Measurements from ENCODE around the gene METTL2B. TPM values are rescaled to one million over a fixed set of nuclear protein-coding genes. Genes with fewer than 3 reads are reported as not detected.
"Not testable (repeated sequence)": the region's sequence is repeated elsewhere in the genome, so short reads cannot be mapped to it uniquely, and the experiment has no call there.

METTL2B gene
- polyA plus RNA-seq, 2 donors, result 8.2 to 10.5 TPM

GRCh38 chr7:128466871-128467270, 9.7 kb upstream of the METTL2B start:
- H3K36me3 ChIP-seq (ENCODE audit: control insufficient read depth in 2 of 2, insufficient read depth in 2 of 2, low read length in 1 of 2); H3K4me1 ChIP-seq (ENCODE audit: control insufficient read depth in 2 of 2, insufficient read depth in 2 of 2, low read length in 1 of 2); H3K9me3 ChIP-seq (ENCODE audit: control insufficient read depth in 2 of 2, insufficient read depth in 1 of 2, low read depth in 1 of 2, low read length in 1 of 2): not testable (repeated sequence)

GRCh38 chr7:128477336-128477690, 765 bp downstream of the METTL2B start:
- H3K9me3 ChIP-seq (ENCODE audit: control insufficient read depth in 2 of 2, insufficient read depth in 1 of 2, low read depth in 1 of 2, low read length in 1 of 2); H3K27me3 ChIP-seq (ENCODE audit: control insufficient read depth in 1 of 2, insufficient read depth in 2 of 2, low read length in 2 of 2); H3K4me1 ChIP-seq (ENCODE audit: control insufficient read depth in 2 of 2, insufficient read depth in 2 of 2, low read length in 1 of 2); H3K36me3 ChIP-seq (ENCODE audit: control insufficient read depth in 2 of 2, insufficient read depth in 2 of 2, low read length in 1 of 2): not testable (repeated sequence)
- WGBS, 2 donors, result 3% methylated on average over 4 of the region's 4 CpGs
- H3K4me3 ChIP-seq (ENCODE audit: low read depth in 1 of 2, low read length in 2 of 2), result peak overlapping the region; percentile 62 to 82
- peak overlapping the region; percentile 75 to 84 for H3K27ac ChIP-seq (ENCODE audit: low read depth in 2 of 2, low read length in 1 of 2)

More at GRCh38 chr7:128466871-128467270, 9.7 kb upstream of the METTL2B start:
- H3K4me3 ChIP-seq (ENCODE audit: low read depth in 1 of 2, low read length in 2 of 2); H3K27ac ChIP-seq (ENCODE audit: low read depth in 2 of 2, low read length in 1 of 2); H3K27me3 ChIP-seq (ENCODE audit: control insufficient read depth in 1 of 2, insufficient read depth in 2 of 2, low read length in 2 of 2): not testable (repeated sequence)

DNA sequence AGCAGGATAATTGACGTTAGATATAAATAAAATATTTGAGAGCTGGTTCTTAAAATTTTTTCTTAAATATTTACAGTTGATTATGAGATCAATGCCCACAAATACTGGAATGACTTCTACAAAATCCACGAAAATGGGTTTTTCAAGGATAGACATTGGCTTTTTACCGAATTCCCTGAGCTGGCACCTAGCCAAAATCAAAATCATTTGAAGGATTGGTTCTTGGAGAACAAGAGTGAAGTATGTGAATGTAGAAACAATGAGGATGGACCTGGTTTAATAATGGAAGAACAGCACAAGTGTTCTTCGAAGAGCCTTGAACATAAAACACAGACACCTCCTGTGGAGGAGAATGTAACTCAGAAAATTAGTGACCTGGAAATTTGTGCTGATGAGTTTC, 2.5 kb downstream of the METTL2B start:
- H3K36me3 ChIP-seq (ENCODE audit: control insufficient read depth in 2 of 2, insufficient read depth in 2 of 2, low read length in 1 of 2); H3K9me3 ChIP-seq (ENCODE audit: control insufficient read depth in 2 of 2, insufficient read depth in 1 of 2, low read depth in 1 of 2, low read length in 1 of 2); H3K27ac ChIP-seq (ENCODE audit: low read depth in 2 of 2, low read length in 1 of 2); H3K4me3 ChIP-seq (ENCODE audit: low read depth in 1 of 2, low read length in 2 of 2); H3K4me1 ChIP-seq (ENCODE audit: control insufficient read depth in 2 of 2, insufficient read depth in 2 of 2, low read length in 1 of 2); H3K27me3 ChIP-seq (ENCODE audit: control insufficient read depth in 1 of 2, insufficient read depth in 2 of 2, low read length in 2 of 2): not testable (repeated sequence)
- 84 to 88% methylated on average over 3 to 4 of the region's 4 CpGs for WGBS, 2 donors

DNA sequence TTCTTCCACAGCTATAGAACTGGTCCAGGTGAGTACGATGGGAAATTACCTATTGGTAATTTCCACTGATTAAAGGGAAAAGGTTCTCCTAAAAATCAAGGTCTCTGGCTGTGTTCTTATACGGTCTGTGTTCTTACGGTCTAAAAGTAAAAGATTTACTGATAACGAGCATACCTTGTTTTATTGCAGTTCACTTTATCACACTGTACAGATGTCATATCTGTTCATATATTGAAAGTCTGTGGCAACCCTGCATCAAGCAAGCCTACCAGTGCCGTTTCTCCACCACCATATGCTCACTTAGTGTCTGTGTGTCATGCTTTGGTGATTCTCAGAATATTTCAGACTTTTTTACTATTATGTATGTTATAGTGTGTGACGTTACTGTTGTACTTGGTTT, 11.6 kb downstream of the METTL2B start:
- 94 to 95% methylated on average over 6 of the region's 6 CpGs for WGBS, 2 donors
- not testable (repeated sequence) for H3K4me1 ChIP-seq (ENCODE audit: control insufficient read depth in 2 of 2, insufficient read depth in 2 of 2, low read length in 1 of 2); H3K27me3 ChIP-seq (ENCODE audit: control insufficient read depth in 1 of 2, insufficient read depth in 2 of 2, low read length in 2 of 2); H3K4me3 ChIP-seq (ENCODE audit: low read depth in 1 of 2, low read length in 2 of 2); H3K9me3 ChIP-seq (ENCODE audit: control insufficient read depth in 2 of 2, insufficient read depth in 1 of 2, low read depth in 1 of 2, low read length in 1 of 2); H3K36me3 ChIP-seq (ENCODE audit: control insufficient read depth in 2 of 2, insufficient read depth in 2 of 2, low read length in 1 of 2); H3K27ac ChIP-seq (ENCODE audit: low read depth in 2 of 2, low read length in 1 of 2)

GRCh38 chr7:128497405-128497804, 20.9 kb downstream of the METTL2B start:
- H3K4me1 ChIP-seq (ENCODE audit: control insufficient read depth in 2 of 2, insufficient read depth in 2 of 2, low read length in 1 of 2), result no peaks in the 10 kb centered on the region
- H3K36me3 ChIP-seq (ENCODE audit: control insufficient read depth in 2 of 2, insufficient read depth in 2 of 2, low read length in 1 of 2), result peaks cover 3 to 11% of the 10 kb centered on the region in 2 donors
- no peaks in the 10 kb centered on the region for H3K9me3 ChIP-seq (ENCODE audit: control insufficient read depth in 2 of 2, insufficient read depth in 1 of 2, low read depth in 1 of 2, low read length in 1 of 2)
- H3K27me3 ChIP-seq (ENCODE audit: control insufficient read depth in 1 of 2, insufficient read depth in 2 of 2, low read length in 2 of 2), result no peaks in the 10 kb centered on the region
- no peak overlapping the region for H3K27ac ChIP-seq (ENCODE audit: low read depth in 2 of 2, low read length in 1 of 2)
- 96% methylated on average over 9 of the region's 9 CpGs for WGBS, 2 donors
- H3K4me3 ChIP-seq (ENCODE audit: low read depth in 1 of 2, low read length in 2 of 2), result no peak overlapping the region

GRCh38 chr7:128505416-128505815, 28.9 kb downstream of the METTL2B start:
- not testable (repeated sequence) for H3K36me3 ChIP-seq (ENCODE audit: control insufficient read depth in 2 of 2, insufficient read depth in 2 of 2, low read length in 1 of 2); H3K27ac ChIP-seq (ENCODE audit: low read depth in 2 of 2, low read length in 1 of 2); H3K4me1 ChIP-seq (ENCODE audit: control insufficient read depth in 2 of 2, insufficient read depth in 2 of 2, low read length in 1 of 2); H3K27me3 ChIP-seq (ENCODE audit: control insufficient read depth in 1 of 2, insufficient read depth in 2 of 2, low read length in 2 of 2); H3K4me3 ChIP-seq (ENCODE audit: low read depth in 1 of 2, low read length in 2 of 2); H3K9me3 ChIP-seq (ENCODE audit: control insufficient read depth in 2 of 2, insufficient read depth in 1 of 2, low read depth in 1 of 2, low read length in 1 of 2)
- 93 to 100% methylated on average over 2 of the region's 2 CpGs for WGBS, 2 donors

GRCh38 chr7:128506819-128507218, 30.3 kb downstream of the METTL2B start:
- not testable (repeated sequence) for H3K9me3 ChIP-seq (ENCODE audit: control insufficient read depth in 2 of 2, insufficient read depth in 1 of 2, low read depth in 1 of 2, low read length in 1 of 2); H3K27ac ChIP-seq (ENCODE audit: low read depth in 2 of 2, low read length in 1 of 2); H3K27me3 ChIP-seq (ENCODE audit: control insufficient read depth in 1 of 2, insufficient read depth in 2 of 2, low read length in 2 of 2); H3K36me3 ChIP-seq (ENCODE audit: control insufficient read depth in 2 of 2, insufficient read depth in 2 of 2, low read length in 1 of 2); H3K4me3 ChIP-seq (ENCODE audit: low read depth in 1 of 2, low read length in 2 of 2); H3K4me1 ChIP-seq (ENCODE audit: control insufficient read depth in 2 of 2, insufficient read depth in 2 of 2, low read length in 1 of 2)
- 94 to 96% methylated on average over 3 of the region's 3 CpGs for WGBS, 2 donors

DNA sequence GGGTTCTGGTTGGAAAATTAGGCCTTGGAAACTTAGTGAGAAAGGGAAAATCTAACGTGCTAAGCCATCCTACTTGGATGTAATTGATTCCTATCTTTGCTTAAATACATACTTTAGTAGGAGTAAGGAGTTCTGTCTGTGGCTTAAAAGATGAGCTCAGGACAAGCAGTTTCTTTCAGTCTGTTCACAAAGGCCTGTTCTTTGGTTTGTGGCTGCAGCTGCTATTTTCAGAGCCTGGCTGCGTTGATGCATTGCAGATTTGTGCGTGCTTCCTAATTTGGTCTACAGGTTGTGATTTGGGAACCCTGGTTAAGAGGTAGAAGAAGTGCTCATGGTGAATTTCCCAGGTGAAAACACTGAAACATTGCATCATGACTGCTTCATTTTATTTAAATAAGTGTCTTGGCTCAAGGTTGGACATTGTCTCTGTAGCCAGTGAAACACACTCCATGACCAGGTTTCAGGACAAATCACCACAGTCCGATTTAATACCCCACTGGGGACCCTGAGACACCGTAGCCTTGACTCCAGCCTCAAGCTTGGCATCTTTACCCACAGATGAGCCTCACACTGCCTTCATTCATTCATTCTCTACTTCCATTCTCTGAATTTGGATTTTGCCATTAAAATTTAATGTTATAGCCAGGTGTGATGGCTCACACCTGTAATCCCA, 30.9 kb downstream of the METTL2B start:
- H3K4me3 ChIP-seq (ENCODE audit: low read depth in 1 of 2, low read length in 2 of 2); H3K4me1 ChIP-seq (ENCODE audit: control insufficient read depth in 2 of 2, insufficient read depth in 2 of 2, low read length in 1 of 2); H3K27ac ChIP-seq (ENCODE audit: low read depth in 2 of 2, low read length in 1 of 2); H3K9me3 ChIP-seq (ENCODE audit: control insufficient read depth in 2 of 2, insufficient read depth in 1 of 2, low read depth in 1 of 2, low read length in 1 of 2); H3K27me3 ChIP-seq (ENCODE audit: control insufficient read depth in 1 of 2, insufficient read depth in 2 of 2, low read length in 2 of 2); H3K36me3 ChIP-seq (ENCODE audit: control insufficient read depth in 2 of 2, insufficient read depth in 2 of 2, low read length in 1 of 2): not testable (repeated sequence)
- WGBS, 2 donors, result 86 to 90% methylated on average over 5 of the region's 5 CpGs

DNA sequence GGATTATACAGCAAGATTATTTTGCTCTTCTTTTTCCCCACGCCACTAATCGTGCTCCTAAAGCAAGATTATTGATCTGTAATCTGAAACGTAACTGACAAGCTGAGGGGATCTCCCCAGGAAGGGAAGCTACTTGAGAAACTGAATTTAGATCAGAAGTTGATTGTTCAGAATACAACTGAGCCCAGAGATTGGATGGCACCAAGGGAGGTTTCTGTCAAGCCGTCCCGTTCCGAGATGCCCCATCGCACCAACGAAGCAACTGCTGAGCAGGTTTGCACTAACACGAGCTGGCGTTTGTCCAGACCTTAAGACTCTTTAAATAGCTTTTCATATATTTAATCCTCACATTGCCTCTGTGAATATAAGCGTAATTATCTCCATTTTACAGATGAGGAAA, 35.1 kb downstream of the METTL2B start:
- not testable (repeated sequence) for H3K4me1 ChIP-seq (ENCODE audit: control insufficient read depth in 2 of 2, insufficient read depth in 2 of 2, low read length in 1 of 2)

DNA sequence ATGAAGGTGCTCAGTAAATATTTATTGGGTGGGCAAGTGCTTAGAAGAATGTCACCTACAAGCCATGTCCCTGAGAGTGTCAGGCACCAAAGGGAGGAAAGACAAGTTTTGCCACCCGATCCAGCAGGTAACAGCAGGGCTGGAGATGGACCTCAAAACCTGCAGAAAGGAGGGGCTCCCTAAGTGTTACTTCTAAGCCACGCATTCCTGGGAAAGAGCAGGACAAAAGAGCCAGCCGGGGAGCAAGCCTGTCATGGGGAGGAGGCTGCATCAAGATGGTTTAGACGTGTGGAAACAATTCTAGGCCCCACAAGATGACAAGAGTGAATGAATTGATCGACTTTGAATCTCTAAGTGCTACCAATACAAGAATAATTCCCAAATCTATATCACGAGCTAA, 38.7 kb downstream of the METTL2B start:
- H3K27me3 ChIP-seq (ENCODE audit: control insufficient read depth in 1 of 2, insufficient read depth in 2 of 2, low read length in 2 of 2); H3K4me1 ChIP-seq (ENCODE audit: control insufficient read depth in 2 of 2, insufficient read depth in 2 of 2, low read length in 1 of 2); H3K4me3 ChIP-seq (ENCODE audit: low read depth in 1 of 2, low read length in 2 of 2); H3K27ac ChIP-seq (ENCODE audit: low read depth in 2 of 2, low read length in 1 of 2); H3K36me3 ChIP-seq (ENCODE audit: control insufficient read depth in 2 of 2, insufficient read depth in 2 of 2, low read length in 1 of 2); H3K9me3 ChIP-seq (ENCODE audit: control insufficient read depth in 2 of 2, insufficient read depth in 1 of 2, low read depth in 1 of 2, low read length in 1 of 2): not testable (repeated sequence)
- WGBS, 2 donors, result 64 to 76% methylated on average over 6 of the region's 6 CpGs

More for the DNA sequence above, 35.1 kb downstream of the METTL2B start:
- H3K27ac ChIP-seq (ENCODE audit: low read depth in 2 of 2, low read length in 1 of 2); H3K4me3 ChIP-seq (ENCODE audit: low read depth in 1 of 2, low read length in 2 of 2); H3K36me3 ChIP-seq (ENCODE audit: control insufficient read depth in 2 of 2, insufficient read depth in 2 of 2, low read length in 1 of 2); H3K27me3 ChIP-seq (ENCODE audit: control insufficient read depth in 1 of 2, insufficient read depth in 2 of 2, low read length in 2 of 2); H3K9me3 ChIP-seq (ENCODE audit: control insufficient read depth in 2 of 2, insufficient read depth in 1 of 2, low read depth in 1 of 2, low read length in 1 of 2): not testable (repeated sequence)
- 40 to 51% methylated on average over 11 of the region's 11 CpGs for WGBS, 2 donors
